ENCODE measurements around the gene ILDR1.
"Not testable (repeated sequence)": the region's sequence is repeated elsewhere in the genome, so short reads cannot be mapped to it uniquely, and the experiment has no call there.

Gene ILDR1

DNA sequence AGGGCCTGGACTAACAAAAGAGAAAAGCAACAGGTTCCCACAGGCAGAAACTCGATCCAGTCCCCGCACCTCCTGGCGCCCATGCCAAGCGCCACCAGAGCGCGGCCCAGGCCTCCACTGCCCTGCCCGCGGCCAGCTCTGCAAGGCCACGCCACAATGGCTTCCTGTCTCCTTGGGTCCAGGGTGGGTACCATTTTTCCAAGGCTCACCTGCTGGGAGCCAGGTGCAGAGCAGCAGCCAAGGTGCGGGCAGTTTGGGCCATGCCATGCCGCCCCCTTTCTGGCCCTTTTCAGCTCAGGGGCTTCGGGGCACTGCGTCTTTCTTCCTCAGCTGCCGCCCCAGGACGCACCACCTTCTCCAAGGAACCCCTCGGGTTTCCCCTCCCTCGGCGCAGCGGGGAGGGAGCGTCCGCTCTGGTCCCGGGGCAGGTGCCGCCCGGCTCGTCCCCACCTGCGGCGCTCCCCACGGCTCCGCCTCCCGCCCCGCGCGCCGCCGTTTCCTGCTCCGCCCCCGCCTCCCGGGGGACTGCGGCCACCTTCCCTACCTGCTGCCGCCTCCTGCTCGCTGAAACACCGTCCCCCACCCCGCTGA lies at the start of gene ILDR1:
TSS of gene ILDR1 (minus strand) at position 437 of the 591 bp plus-strand sequence. CDS start at position 267, 170 bp downstream.
- no peak for DNase-seq

DNA sequence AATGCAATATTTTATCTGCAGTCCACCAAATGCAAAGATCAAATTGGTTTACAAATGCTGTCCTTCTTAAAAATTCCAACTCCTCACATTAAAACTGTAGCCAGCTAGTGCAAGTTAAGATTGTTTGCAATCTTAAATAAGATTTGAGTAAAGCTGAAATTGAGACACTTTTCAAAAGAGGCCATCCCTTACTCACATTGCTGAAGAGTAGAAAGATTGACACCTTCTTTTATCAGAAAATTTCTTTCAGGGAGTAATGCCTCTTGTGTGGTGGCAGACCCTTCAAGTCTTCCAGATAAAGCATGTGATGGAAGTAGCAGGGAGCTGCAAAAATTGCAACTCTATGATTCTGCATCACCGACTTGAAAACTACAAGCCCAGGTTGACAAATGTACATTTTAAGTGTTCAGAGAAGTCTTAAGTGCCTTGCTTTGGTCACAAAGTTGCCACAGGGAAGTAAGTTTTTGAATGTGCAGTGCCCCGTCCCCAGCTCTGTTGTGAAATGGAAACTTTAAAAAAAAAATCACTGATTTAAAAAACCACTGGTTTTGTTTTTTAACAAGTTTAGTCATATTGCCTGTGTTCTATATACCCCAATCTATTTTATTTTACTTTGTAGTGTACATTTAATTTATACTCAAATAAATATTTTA lies 45.7 kb upstream of the ILDR1 start:
- peak; percentile 68 for DNase-seq

- DNase-seq = peak; percentile 84
Observed at GRCh38 chr3:122067214-122067550, 45.1 kb upstream of the ILDR1 start.

GRCh38 chr3:122066331-122067213 lies 44.5 kb upstream of the ILDR1 start:
- peak; percentile 43 for DNase-seq

- DNase-seq = peak; percentile 72
Observed at GRCh38 chr3:122064326-122064725, 42.3 kb upstream of the ILDR1 start.

GRCh38 chr3:122063908-122064307 lies 41.9 kb upstream of the ILDR1 start:
- DNase-seq = peak; percentile 87

DNA sequence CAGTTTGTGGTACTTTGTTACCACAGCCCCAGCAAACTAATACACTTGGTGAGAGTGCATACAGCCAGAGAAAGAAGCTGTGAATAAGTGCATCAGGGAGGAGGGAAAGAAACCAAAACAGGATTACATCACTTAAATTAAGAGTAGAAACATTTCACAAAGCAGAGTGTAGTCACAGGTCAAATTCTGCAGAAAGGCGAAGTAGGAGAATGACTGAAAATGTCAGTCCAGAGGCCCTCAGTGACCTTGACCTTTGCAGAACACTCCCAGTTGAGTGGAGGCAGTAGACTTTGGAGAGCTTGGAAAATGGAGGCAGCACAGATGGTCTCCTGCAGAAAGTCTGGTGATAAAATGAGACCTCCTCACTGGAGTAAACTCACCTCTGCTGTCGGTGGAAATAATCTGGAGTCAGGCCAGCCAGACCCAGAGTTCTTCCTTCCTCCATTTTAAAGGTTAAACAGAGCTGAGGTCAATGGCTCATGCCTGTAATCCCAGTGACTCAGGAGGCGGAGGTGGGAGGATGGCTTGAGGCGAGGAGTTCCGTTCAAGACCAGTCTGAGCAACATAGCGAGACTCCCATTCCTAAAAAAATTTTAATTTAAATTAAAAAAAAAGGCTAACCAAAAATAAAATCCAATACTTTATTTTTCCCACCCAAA lies 38.1 kb upstream of the ILDR1 start:
- peak; percentile 87 for DNase-seq

DNA sequence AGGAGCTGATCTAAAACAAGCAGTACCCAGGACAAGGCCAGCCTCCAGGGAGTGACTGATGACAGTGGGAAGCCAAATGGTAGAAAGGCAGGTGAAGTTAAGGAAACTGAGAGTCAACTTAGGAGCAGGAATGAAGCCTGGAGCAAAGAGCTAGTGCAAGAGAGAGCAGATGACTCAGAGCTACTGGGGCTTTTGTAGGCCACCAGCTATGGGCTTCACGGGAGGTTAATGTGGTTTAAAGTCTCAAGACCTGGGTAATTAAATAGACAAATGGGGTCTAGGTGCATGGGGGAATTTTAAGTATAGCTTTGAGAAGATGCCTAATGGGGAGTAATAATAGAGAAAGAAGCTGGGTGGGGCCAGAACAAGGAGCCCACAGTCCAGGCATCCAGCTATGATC lies 36.2 kb upstream of the ILDR1 start:
- DNase-seq = peak; percentile 48

- DNase-seq = peak; percentile 55
Observed at GRCh38 chr3:122057671-122058070, 35.6 kb upstream of the ILDR1 start.

GRCh38 chr3:122055215-122055614 lies 33.2 kb upstream of the ILDR1 start, which contains the start of gene CD86:
Gene CD86, plus strand, starts transcription at chr3:122055362. Its CDS starts 128 bp downstream, at chr3:122055490.
- DNase-seq = peak; percentile 93

DNA sequence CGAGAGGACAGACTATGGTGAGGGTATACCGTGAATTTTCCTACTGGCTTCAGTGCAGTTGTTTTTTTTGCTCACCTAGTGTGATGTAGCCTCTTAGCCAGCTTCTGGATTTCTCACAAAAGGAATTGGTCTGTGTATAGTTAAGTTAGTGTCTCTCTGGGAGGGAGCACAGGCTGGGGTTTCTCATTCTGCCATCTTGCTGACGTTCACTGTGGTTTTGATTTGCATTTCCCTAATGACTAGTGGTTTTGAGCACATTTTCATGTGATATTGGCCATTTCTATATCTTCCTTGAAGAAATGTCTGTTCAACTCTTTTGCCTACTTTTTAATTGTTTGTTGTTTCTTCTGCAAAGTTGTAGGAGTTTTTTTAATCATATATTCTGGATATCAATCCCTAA lies 30.9 kb upstream of the ILDR1 start:
- DNase-seq = peak; percentile 65

DNA sequence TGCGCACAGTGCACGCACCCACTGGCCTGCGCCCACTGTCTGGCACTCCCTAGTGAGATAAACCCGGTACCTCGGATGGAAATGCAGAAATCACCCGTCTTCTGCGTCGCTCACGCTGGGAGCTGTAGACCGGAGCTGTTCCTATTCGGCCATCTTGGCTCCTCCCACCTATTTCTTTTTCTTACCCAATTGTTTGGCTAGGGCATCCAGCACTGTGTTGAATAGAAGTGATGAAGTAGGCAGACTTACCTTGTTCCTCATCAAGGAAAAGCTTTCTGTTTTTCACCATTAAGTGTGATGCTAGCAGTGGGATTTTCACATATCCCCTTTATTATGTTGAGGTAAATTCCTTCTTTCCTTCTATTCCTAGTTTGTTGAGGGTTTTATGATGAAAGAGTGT lies 25.7 kb upstream of the ILDR1 start:
- not testable (repeated sequence) for DNase-seq

DNA sequence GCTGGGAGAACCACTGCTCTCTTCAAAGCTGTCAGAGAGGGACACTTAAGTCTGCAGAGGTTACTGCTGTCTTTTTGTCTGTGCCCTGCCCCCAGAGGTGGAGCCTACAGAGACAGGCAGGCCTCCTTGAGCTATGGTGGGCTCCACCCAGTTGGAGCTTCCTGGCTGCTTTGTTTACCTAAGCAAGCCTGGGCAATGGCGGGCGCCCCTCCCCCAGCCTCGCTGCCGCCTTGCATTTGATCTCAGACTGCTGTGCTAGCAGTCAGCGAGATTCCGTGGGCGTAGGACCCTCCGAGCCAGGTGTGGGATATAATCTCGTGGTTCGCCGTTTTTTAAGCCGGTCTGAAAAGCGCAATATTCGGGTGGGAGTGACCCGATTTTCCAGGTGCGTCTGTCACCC lies 25.2 kb upstream of the ILDR1 start:
- not testable (repeated sequence) for DNase-seq

- peak; percentile 23 for DNase-seq
Observed at GRCh38 chr3:122033023-122033422, 11.0 kb upstream of the ILDR1 start.

DNA sequence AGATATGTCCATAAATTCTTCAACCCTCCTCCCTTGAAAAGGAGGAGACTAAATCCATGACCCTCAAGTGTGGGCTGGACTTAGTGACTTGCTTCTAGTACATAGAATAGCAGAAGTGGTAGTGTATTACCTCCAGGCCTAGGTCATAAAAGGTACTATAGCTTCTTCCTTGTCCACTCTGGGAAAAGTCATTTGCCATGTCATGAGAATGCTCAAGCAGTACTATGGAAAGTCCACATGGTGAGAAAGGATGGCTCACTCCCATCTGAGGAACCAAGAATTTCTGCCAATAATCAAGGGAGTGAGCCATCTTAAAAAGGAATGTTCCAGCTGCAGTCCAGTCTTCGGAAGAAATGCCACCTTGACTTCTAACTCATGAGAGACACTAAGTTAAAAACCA lies 10.5 kb upstream of the ILDR1 start:
- DNase-seq = peak; percentile 47

GRCh38 chr3:122031123-122031468 lies 9.0 kb upstream of the ILDR1 start:
- no peak for DNase-seq

GRCh38 chr3:122030381-122031122 lies 8.5 kb upstream of the ILDR1 start:
- DNase-seq = peak; percentile 61

DNA sequence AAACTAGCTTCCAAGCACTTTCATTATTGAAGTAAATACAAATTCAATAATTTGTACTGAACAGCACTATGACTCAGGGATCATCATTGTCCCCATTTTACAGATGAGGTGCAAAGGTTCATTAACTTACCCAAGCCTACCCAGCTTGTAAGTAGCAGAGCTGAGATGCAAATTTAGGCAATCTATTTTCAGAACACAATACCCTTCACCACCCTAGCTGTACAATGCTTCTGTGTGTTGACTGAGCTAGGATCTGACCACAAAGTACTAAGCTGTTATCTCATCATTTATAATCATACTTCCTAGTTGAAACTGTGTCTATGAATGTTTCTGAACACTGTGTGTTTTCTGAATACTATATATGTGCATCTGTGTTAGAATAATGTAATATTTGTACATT lies 3.2 kb upstream of the ILDR1 start:
- no peak for DNase-seq

DNA sequence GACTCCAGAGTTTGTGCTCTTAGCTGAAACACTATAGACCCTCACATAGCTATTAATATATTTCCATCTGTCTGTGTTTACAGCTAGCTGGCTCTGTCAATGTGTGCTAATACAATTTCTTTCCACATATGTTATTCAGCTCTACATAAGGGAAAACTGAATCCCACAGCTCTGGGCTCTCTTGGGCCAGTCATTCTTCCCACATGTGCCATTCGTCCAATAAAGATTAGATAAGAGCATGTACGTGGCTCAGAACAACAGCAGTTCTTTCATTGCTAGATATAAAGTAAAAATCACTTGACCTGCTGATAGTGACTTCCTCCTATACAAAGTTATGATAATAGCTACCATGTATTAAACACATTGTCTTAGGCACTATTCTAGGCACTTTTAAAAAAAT lies 2.8 kb upstream of the ILDR1 start:
- DNase-seq = no peak

GRCh38 chr3:122023335-122023910 lies 1.4 kb upstream of the ILDR1 start:
- DNase-seq = no peak

DNA sequence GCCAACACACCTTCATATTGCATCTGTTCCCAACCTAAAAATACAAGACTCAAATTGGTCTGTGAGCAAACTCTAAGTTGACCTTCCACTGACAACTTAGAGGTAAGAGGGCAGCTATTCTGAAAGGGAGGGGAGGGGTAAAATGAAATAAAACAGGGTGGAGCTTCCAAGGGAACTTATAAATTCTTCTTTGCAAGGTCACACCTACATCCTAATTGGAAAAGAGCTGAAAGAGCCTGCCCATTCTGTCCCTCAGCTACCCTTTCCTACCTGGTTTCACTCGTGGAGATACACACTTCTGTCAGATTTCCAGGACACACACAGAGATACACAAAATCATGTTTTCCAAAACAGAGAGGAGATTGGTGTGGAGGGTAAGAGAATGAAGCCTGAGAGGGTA lies 1.0 kb downstream of the ILDR1 start:
- DNase-seq = no peak

- DNase-seq = no peak
Observed at GRCh38 chr3:122019493-122019892, 2.6 kb downstream of the ILDR1 start.

All from suppressor macrophage treated with lipopolysaccharide for 4 hours (primary cell).